ENCODE results near the gene CSE1L. TPM values are rescaled to one million over a fixed set of nuclear protein-coding genes. Genes with fewer than 3 reads are reported as not detected.

Gene CSE1L, protein sequence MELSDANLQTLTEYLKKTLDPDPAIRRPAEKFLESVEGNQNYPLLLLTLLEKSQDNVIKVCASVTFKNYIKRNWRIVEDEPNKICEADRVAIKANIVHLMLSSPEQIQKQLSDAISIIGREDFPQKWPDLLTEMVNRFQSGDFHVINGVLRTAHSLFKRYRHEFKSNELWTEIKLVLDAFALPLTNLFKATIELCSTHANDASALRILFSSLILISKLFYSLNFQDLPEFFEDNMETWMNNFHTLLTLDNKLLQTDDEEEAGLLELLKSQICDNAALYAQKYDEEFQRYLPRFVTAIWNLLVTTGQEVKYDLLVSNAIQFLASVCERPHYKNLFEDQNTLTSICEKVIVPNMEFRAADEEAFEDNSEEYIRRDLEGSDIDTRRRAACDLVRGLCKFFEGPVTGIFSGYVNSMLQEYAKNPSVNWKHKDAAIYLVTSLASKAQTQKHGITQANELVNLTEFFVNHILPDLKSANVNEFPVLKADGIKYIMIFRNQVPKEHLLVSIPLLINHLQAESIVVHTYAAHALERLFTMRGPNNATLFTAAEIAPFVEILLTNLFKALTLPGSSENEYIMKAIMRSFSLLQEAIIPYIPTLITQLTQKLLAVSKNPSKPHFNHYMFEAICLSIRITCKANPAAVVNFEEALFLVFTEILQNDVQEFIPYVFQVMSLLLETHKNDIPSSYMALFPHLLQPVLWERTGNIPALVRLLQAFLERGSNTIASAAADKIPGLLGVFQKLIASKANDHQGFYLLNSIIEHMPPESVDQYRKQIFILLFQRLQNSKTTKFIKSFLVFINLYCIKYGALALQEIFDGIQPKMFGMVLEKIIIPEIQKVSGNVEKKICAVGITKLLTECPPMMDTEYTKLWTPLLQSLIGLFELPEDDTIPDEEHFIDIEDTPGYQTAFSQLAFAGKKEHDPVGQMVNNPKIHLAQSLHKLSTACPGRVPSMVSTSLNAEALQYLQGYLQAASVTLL
- 10 to 100 TPM; 30.0 to 30.1 TPM for total RNA-seq
- 29.0 TPM for polyA plus RNA-seq (2013, experiment 1 of 2)
- polyA plus RNA-seq (2013, experiment 2 of 2), result 28.4 TPM
- total RNA-seq, result 61.5 to 485 (median 124) reads per million in 172 experiments

DNA sequence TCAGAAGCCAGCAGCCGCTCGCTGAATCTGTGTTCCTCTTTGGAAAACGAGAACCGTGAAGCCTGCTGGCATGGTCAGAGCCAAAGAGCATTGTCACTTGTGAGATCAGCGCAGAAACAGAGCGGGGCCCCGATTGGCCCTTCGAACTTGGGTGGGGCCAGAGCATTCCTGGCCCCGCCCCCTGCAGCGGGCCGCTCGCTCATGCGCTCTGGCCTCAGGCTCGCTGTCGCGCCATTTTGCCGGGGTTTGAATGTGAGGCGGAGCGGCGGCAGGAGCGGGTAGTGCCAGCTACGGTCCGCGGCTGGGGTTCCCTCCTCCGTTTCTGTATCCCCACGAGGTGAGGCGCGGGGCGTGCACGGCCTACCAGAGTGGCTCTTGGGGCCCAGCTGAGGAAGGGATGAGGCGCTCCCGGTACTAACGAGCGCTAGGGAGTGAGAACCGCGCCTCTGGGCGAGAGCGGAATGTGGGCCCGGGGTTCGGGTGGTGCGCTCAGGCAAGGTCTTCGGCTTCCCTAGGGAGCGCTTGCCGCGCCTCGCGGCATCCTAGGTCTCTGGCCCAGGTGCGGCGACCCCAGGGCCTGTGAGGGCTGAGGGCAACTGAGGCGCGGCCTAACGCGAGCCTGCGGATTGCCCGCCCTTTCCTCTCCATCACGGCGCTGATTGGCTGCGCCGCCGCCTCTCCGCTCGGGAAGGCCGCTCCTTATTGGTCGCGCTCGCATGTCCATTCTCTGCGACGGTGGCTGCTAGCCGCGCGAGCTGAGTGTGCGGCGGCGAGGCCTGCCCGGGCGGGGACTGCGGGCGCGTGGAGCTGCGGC, at the start of gene CSE1L:
TSS of gene CSE1L (plus strand) at position 226 of the 814 bp plus-strand sequence. CDS start 12,152 bp downstream, outside the sequence.
- Mint-ChIP-seq H3K27me3 (no peaks in the 10 kb centered on the region), H3K4me3 (peak within 1 kb of the TSS; percentile 97), H3K4me1 (ENCODE audit: low read depth) (peaks cover 39% of the 10 kb centered on the region), H3K36me3 (ENCODE audit: low read depth) (peaks cover 38% of the 10 kb centered on the region), H3K27ac (peak within 1 kb of the TSS; percentile 92), H3K9me3 (no peaks in the 10 kb centered on the region)
- H3K9me3 ChIP-seq (ENCODE audit: control insufficient read depth in 1 of 2, insufficient read depth in 1 of 2, low read length in 2 of 2), result no peaks in the 10 kb centered on the region
- no peaks in the 10 kb centered on the region for H3K27me3 ChIP-seq (ENCODE audit: control insufficient read depth in 1 of 2, insufficient read depth in 2 of 2, low read length in 2 of 2)
- peaks cover 5% of the 10 kb centered on the region for H3K36me3 ChIP-seq (ENCODE audit: insufficient read depth, low read length)
- H3K27ac ChIP-seq (ENCODE audit: low read depth in 1 of 2, low read length in 2 of 2), result peak within 1 kb of the TSS; percentile 91 to 96
- peak within 1 kb of the TSS; percentile 97 for H3K4me3 ChIP-seq (ENCODE audit: low read length)
- H3K4me1 ChIP-seq (ENCODE audit: insufficient read depth, low read length), result peaks cover 41% of the 10 kb centered on the region
- ChIA-PET POLR2A (interaction anchor here (0.6 to 2.6 kb wide), 18 partner anchors 8 to 1912 kb away, joined by 3 to 25 read pairs (median 3); partner anchors contain the start of genes DPM1, MOCS3, STAU1 and ZNFX1), CTCF (interaction anchor here (2.4 kb wide), 1 partner anchor 171 kb away, joined by 8 read pairs; no protein-coding TSS in a partner anchor)
- intact Hi-C loops (cut with DNase I, micrococcal nuclease), result loop anchor here (1.0 to 10.0 kb wide), 6 partner anchors 124 to 889 kb away; partner anchors contain the start of genes ARFGEF2 (in 1 of the 2), DDX27 (in 1 of the 2), RNF114 (in 1 of the 2) and STAU1 (in 1 of the 2)
- TF ChIP-seq, protein P1, sequence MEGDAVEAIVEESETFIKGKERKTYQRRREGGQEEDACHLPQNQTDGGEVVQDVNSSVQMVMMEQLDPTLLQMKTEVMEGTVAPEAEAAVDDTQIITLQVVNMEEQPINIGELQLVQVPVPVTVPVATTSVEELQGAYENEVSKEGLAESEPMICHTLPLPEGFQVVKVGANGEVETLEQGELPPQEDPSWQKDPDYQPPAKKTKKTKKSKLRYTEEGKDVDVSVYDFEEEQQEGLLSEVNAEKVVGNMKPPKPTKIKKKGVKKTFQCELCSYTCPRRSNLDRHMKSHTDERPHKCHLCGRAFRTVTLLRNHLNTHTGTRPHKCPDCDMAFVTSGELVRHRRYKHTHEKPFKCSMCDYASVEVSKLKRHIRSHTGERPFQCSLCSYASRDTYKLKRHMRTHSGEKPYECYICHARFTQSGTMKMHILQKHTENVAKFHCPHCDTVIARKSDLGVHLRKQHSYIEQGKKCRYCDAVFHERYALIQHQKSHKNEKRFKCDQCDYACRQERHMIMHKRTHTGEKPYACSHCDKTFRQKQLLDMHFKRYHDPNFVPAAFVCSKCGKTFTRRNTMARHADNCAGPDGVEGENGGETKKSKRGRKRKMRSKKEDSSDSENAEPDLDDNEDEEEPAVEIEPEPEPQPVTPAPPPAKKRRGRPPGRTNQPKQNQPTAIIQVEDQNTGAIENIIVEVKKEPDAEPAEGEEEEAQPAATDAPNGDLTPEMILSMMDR (IDR thresholded peaks at IDR 0.05), result no peak
- ATAC-seq (ENCODE audit: poor library complexity) (peak; percentile 84), DNase-seq (peak; percentile 88 to 97 (median 93))

DNA sequence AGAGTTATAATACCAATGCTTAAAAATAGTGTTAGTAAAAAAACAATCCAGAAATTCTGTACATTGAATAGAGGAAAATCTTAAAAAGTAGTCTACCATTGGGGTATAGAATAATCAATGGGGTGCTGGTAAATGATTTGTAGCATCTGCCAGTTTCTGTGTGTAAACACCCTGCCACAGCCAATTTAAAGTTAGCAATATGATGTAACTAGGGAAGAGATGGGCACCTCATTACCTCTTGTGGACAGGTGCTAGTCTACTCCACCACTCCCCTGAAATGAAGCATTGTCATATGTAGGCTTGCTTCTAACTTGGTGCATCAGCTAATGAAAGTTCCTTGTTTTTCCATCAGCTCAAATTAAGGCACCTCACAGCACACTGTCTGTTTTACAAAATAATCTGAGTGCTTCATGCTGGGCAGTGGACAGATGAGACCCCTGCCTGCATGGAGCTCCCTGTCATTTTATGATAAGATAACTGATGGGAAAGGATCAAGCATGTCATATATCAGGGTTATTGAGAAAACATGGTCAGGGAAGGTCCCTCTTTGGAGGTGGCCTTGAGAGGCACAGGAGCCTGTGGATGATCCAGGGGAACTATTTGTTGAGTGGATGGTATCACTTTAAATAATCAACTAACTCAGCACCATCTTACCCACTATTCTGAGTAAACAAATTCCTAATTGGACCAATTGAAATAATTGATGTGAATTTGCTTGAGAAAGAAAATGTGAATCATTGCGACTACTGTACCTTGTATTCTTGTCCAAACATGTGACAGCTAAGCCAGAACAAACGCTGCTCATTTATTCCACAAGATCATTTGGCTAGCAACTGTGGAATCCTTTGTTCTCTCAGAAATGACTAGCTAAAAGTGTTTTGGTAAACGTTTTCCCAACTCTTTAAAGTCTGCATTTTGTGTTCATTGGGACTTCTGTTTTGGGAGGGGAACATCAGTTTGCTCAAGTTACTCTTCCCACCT, 45.9 kb upstream of the CSE1L start:
- Histone ChIP-seq H3K27me3 (ENCODE audit: control insufficient read depth in 1 of 2, insufficient read depth in 2 of 2, low read length in 2 of 2) (no peaks in the 10 kb centered on the region), H3K36me3 (ENCODE audit: insufficient read depth, low read length) (peaks cover 61% of the 10 kb centered on the region), H3K9me3 (ENCODE audit: control insufficient read depth in 1 of 2, insufficient read depth in 1 of 2, low read length in 2 of 2) (no peaks in the 10 kb centered on the region), H3K27ac (ENCODE audit: low read depth in 1 of 2, low read length in 2 of 2) (no peak overlapping the region), H3K4me1 (ENCODE audit: insufficient read depth, low read length) (no peaks in the 10 kb centered on the region), H3K4me3 (ENCODE audit: low read length) (no peak overlapping the region)
- DNase-seq, result no peak
- intact Hi-C loops (cut with DNase I, micrococcal nuclease), result no loop called here
- H3K36me3 Mint-ChIP-seq (ENCODE audit: low read depth), result peaks cover 76% of the 10 kb centered on the region
- H3K4me3 Mint-ChIP-seq, result no peak overlapping the region
- H3K27me3 Mint-ChIP-seq, result no peaks in the 10 kb centered on the region
- CTCF ChIA-PET, result no interaction called here
- TF ChIP-seq, protein P1 (IDR thresholded peaks at IDR 0.05), result no peak
- no peak overlapping the region for H3K27ac Mint-ChIP-seq
- no peaks in the 10 kb centered on the region for H3K4me1 Mint-ChIP-seq (ENCODE audit: low read depth)
- ATAC-seq (ENCODE audit: poor library complexity), result no peak
- no peaks in the 10 kb centered on the region for H3K9me3 Mint-ChIP-seq
- POLR2A ChIA-PET, result interaction anchor here (1.0 to 1.1 kb wide), 2 partner anchors 14 to 35 kb away, joined by 3 read pairs; no protein-coding TSS in a partner anchor

Data from CD4-positive, alpha-beta T cell (primary cell).